Endothelial cell (in vitro differentiated cells): Measurements from ENCODE around the gene HSPA12A. TPM values are rescaled to one million over a fixed set of nuclear protein-coding genes. Genes with fewer than 3 reads are reported as not detected.
"Not testable (repeated sequence)": the region's sequence is repeated elsewhere in the genome, so short reads cannot be mapped to it uniquely, and the experiment has no call there.

Experiments
- DNase-seq: peaks from one replicate; pipeline ENCODE4 v3.0.0; 2021; ENCODE audit warnings: low spot score
- H3K27ac Mint-ChIP-seq: one replicate; pipeline ENCODE4 v1.8.0; 2021; ENCODE audit warnings: mixed read lengths, inconsistent platforms; ENCODE audit not compliant: unreplicated experiment
- H3K27me3 Mint-ChIP-seq: one replicate; pipeline ENCODE4 v1.8.0; 2021; ENCODE audit warnings: mild to moderate bottlenecking, moderate library complexity, mixed read lengths, inconsistent platforms; ENCODE audit not compliant: unreplicated experiment
- H3K36me3 Mint-ChIP-seq: one replicate; pipeline ENCODE4 v1.8.0; 2021; ENCODE audit warnings: mild to moderate bottlenecking, low read depth, mixed read lengths, inconsistent platforms; ENCODE audit not compliant: unreplicated experiment
- H3K4me1 Mint-ChIP-seq: one replicate; pipeline ENCODE4 v1.8.0; 2021; ENCODE audit warnings: mild to moderate bottlenecking, mixed read lengths, inconsistent platforms; ENCODE audit not compliant: unreplicated experiment
- H3K4me3 Mint-ChIP-seq: one replicate; pipeline ENCODE4 v1.8.0; 2021; ENCODE audit warnings: mild to moderate bottlenecking, mixed read lengths, inconsistent platforms; ENCODE audit not compliant: unreplicated experiment
- H3K9me3 Mint-ChIP-seq: one replicate; pipeline ENCODE4 v1.8.0; 2021; ENCODE audit warnings: mixed read lengths, inconsistent platforms; ENCODE audit not compliant: unreplicated experiment
- total RNA-seq: library from RNA; stranded (reverse); fragmentation: NEBNext Ultra II Directional; extraction: Animal tissue kit (Norgen Biotek cat#: 25700); gene quantifications from one replicate; pipeline ENCODE4 v1.2.1, GENCODE V29; 2021; ENCODE audit not compliant: unreplicated experiment
- TF ChIP-seq, protein P1 (sequence below): fragments of 200-600 bp; sonication (generic); IDR thresholded peaks from one replicate; pipeline ENCODE4 v1.5.0; 2021; ENCODE audit warnings: antibody characterized with exemption; ENCODE audit not compliant: unreplicated experiment

The HSPA12A gene
- total RNA-seq, 1 donor from 2014 or later: 2.8 TPM

GRCh38 chr10:116713846-116714245 is 28.5 kb downstream of the HSPA12A start:
- no peaks in the 10 kb centered on the region for H3K4me1 Mint-ChIP-seq
- peaks cover 2% of the 10 kb centered on the region for H3K27me3 Mint-ChIP-seq
- H3K9me3 Mint-ChIP-seq: no peaks in the 10 kb centered on the region
- H3K36me3 Mint-ChIP-seq: no peaks in the 10 kb centered on the region
- no peak for DNase-seq
- TF ChIP-seq, protein P1, sequence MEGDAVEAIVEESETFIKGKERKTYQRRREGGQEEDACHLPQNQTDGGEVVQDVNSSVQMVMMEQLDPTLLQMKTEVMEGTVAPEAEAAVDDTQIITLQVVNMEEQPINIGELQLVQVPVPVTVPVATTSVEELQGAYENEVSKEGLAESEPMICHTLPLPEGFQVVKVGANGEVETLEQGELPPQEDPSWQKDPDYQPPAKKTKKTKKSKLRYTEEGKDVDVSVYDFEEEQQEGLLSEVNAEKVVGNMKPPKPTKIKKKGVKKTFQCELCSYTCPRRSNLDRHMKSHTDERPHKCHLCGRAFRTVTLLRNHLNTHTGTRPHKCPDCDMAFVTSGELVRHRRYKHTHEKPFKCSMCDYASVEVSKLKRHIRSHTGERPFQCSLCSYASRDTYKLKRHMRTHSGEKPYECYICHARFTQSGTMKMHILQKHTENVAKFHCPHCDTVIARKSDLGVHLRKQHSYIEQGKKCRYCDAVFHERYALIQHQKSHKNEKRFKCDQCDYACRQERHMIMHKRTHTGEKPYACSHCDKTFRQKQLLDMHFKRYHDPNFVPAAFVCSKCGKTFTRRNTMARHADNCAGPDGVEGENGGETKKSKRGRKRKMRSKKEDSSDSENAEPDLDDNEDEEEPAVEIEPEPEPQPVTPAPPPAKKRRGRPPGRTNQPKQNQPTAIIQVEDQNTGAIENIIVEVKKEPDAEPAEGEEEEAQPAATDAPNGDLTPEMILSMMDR: no peak
- no peak overlapping the region for H3K27ac Mint-ChIP-seq
- peak overlapping the region; percentile 9 for H3K4me3 Mint-ChIP-seq

GRCh38 chr10:116712989-116713543 is 29.3 kb downstream of the HSPA12A start:
- H3K4me3 Mint-ChIP-seq: no peak overlapping the region
- DNase-seq: no peak
- TF ChIP-seq, protein P1: no peak
- no peak overlapping the region for H3K27ac Mint-ChIP-seq
- H3K36me3 Mint-ChIP-seq: no peaks in the 10 kb centered on the region
- no peaks in the 10 kb centered on the region for H3K9me3 Mint-ChIP-seq
- no peaks in the 10 kb centered on the region for H3K4me1 Mint-ChIP-seq
- peaks cover 2% of the 10 kb centered on the region for H3K27me3 Mint-ChIP-seq

DNA sequence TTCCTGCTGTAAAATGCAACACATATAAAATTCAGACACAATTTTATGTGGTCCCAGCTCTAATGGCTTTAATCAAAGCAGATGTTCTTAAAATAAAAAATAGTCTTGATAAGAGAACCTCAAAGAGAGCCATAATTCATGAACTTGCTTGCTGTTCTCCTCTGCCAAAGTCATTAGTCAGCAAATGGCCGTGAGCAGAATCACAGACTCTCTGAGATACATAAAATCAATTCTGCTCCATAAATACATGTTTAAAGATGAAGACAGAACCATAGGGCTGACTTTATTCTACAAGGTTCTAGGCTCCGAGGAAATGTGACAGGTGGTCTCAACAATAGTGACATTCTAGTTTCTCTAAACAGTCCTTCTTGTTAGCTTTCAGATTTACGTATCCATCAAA is 29.8 kb downstream of the HSPA12A start:
- TF ChIP-seq, protein P1: no peak
- H3K4me1 Mint-ChIP-seq: no peaks in the 10 kb centered on the region
- no peak overlapping the region for H3K27ac Mint-ChIP-seq
- DNase-seq: no peak
- peaks cover 2% of the 10 kb centered on the region for H3K27me3 Mint-ChIP-seq
- H3K36me3 Mint-ChIP-seq: no peaks in the 10 kb centered on the region
- H3K4me3 Mint-ChIP-seq: no peak overlapping the region
- H3K9me3 Mint-ChIP-seq: no peaks in the 10 kb centered on the region

DNA sequence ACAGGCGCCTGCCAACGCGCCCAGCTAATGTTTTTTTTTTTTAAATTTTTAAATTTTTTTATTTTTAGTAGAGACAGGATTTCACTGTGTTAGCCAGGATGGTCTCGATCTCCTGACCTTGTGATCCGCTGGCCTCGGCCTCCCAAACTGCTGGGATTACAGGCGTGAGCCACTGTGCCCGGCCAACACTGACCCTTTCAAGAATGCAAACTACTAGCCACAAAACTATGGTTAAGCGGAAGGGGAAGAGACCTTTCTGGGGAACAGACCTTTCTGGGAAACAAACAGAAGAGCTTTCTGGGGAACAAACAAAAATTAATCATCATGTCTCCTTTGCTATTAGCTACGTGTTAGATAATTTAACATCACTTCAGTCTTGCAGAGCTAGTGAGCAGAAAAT is 30.6 kb downstream of the HSPA12A start:
- H3K36me3 Mint-ChIP-seq, H3K9me3 Mint-ChIP-seq: not testable (repeated sequence)

DNA sequence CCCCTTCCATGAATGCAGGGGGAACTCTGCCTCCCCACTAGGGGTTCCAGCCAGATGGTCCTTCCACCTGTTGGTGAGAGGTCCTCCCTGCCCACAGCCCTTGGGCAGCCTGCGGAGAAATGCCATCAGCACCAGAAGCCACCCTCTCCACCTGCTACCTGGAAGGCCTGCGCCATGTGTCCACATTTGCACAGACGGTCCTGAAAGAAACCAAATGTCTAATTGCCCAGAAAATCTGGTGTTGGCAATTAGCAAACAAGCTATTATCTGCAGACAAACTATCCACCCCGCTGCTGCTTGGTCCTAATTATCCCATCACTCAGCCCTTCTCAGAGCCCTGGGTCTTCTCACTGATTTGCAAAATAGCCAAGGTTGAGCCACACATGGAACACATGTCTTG is 32.3 kb downstream of the HSPA12A start:
- Mint-ChIP-seq H3K27me3 (peaks cover 2% of the 10 kb centered on the region), H3K4me1 (no peaks in the 10 kb centered on the region), H3K27ac (no peak overlapping the region), H3K9me3 (no peaks in the 10 kb centered on the region), H3K4me3 (no peak overlapping the region), H3K36me3 (no peaks in the 10 kb centered on the region)
- TF ChIP-seq, protein P1: no peak
- DNase-seq: no peak

More for the DNA sequence above, 30.6 kb downstream of the HSPA12A start:
- DNase-seq, H3K4me3 Mint-ChIP-seq, H3K27ac Mint-ChIP-seq, H3K27me3 Mint-ChIP-seq, H3K4me1 Mint-ChIP-seq: not testable (repeated sequence)

DNA sequence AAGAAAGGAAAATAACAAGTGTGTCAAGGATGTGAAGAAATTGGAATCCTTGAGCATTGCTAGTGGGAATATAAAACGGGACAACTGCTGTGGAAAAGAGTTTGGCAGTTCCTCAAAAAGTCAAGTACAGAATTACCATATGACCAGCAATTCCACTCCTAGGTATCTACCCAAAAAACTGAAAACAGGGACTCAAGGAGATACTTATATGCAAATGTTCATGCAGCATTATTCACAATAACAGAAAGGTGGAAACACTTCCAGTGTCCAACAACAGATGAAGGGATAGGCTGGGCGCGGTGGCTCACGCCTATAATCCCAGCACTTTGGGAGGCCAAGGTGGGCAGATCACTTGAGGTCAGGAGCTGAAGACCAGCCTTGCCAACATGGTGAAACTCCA is 33.5 kb downstream of the HSPA12A start:
- no peak for DNase-seq
- Mint-ChIP-seq H3K27ac (no peak overlapping the region), H3K4me3 (no peak overlapping the region), H3K9me3 (no peaks in the 10 kb centered on the region), H3K27me3 (no peaks in the 10 kb centered on the region), H3K36me3 (no peaks in the 10 kb centered on the region), H3K4me1 (no peaks in the 10 kb centered on the region)
- TF ChIP-seq, protein P1: no peak
